ENCODE results near the gene FUT2.
"Not testable (repeated sequence)": the region's sequence is repeated elsewhere in the genome, so short reads cannot be mapped to it uniquely, and the experiment has no call there.

The FUT2 gene

DNA sequence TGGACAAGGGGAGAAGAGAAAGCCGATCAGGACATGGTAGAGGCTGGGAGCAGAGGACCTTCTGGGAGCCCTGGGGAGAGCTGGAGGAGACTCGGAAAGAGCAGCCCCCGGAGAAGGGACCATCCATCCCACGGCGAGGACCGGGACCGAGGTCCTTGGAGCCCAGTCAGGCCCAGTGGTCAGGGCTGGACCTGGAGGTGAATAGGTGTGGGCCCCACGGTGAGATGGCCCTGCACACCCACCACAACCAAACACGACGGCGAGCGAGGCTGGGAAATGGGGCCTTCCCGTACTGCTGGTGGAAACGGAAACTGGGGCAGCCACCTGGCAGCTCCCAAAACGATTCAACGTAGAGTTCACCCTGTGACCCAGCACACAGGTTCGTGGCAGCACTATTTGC lies 19.3 kb upstream of the FUT2 start:
- Histone ChIP-seq H3K9ac (ENCODE audit: low read length) (no peak overlapping the region), H2AFZ (ENCODE audit: low read depth, low read length, severe bottlenecking) (no peak overlapping the region), H3K9me2 (replicated peaks; ENCODE audit: insufficient read depth, low read length) (no peaks in the 10 kb centered on the region), H4K20me1 (ENCODE audit: low read depth, low read length) (no peaks in the 10 kb centered on the region), H3K27me3 (ENCODE audit: low read length) (no peaks in the 10 kb centered on the region), H3K9me3 (ENCODE audit: insufficient read depth, low read length) (no peaks in the 10 kb centered on the region), H3K27ac (ENCODE audit: low read depth, low read length) (no peak overlapping the region), H3F3A (ENCODE audit: insufficient read depth) (no peaks in the 10 kb centered on the region), H3K4me2 (ENCODE audit: low read depth, low read length, poor library complexity, severe bottlenecking) (no peak overlapping the region), H3K36me3 (ENCODE audit: low read length) (no peaks in the 10 kb centered on the region), H3K79me2 (ENCODE audit: insufficient read depth, low read length) (no peaks in the 10 kb centered on the region), H3K4me3 (ENCODE audit: insufficient read depth, low read length, poor library complexity, severe bottlenecking) (no peak overlapping the region)
- no peak for TF ChIP-seq EZH2phosphoT487 (conservative IDR thresholded peaks at IDR 0.05; ENCODE audit: low read length)
- TF ChIP-seq, protein P1, sequence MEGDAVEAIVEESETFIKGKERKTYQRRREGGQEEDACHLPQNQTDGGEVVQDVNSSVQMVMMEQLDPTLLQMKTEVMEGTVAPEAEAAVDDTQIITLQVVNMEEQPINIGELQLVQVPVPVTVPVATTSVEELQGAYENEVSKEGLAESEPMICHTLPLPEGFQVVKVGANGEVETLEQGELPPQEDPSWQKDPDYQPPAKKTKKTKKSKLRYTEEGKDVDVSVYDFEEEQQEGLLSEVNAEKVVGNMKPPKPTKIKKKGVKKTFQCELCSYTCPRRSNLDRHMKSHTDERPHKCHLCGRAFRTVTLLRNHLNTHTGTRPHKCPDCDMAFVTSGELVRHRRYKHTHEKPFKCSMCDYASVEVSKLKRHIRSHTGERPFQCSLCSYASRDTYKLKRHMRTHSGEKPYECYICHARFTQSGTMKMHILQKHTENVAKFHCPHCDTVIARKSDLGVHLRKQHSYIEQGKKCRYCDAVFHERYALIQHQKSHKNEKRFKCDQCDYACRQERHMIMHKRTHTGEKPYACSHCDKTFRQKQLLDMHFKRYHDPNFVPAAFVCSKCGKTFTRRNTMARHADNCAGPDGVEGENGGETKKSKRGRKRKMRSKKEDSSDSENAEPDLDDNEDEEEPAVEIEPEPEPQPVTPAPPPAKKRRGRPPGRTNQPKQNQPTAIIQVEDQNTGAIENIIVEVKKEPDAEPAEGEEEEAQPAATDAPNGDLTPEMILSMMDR (IDR thresholded peaks at IDR 0.05; ENCODE audit: insufficient read depth, low read length, poor library complexity, severe bottlenecking) = no peak

DNA sequence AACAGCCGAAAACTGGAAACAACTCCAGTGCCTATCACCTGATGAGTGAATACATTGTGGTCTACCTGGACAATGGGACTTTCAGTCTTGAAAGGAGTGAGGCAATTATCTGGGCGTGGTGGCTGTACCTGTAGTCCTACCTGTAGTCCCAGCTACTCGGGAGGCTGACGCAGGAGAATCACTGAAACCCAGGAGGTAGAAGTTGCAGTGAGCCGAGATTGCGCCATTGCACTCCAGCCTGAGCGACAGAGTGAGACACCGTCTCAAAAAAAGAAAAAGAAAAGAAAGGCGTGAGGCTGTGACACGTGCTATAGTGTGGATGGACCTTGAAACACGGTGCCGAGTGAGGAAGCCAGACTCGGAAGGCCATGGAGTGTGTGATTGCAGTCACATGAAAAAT lies 18.9 kb upstream of the FUT2 start:
- Histone ChIP-seq H3K4me3 (ENCODE audit: insufficient read depth, low read length, poor library complexity, severe bottlenecking) (no peak overlapping the region), H3K4me2 (ENCODE audit: low read depth, low read length, poor library complexity, severe bottlenecking) (no peak overlapping the region), H3K36me3 (ENCODE audit: low read length) (no peaks in the 10 kb centered on the region), H3K9ac (ENCODE audit: low read length) (no peak overlapping the region), H3K9me3 (ENCODE audit: insufficient read depth, low read length) (no peaks in the 10 kb centered on the region), H3K79me2 (ENCODE audit: insufficient read depth, low read length) (no peaks in the 10 kb centered on the region), H4K20me1 (ENCODE audit: low read depth, low read length) (no peaks in the 10 kb centered on the region), H3K27me3 (ENCODE audit: low read length) (no peaks in the 10 kb centered on the region), H2AFZ (ENCODE audit: low read depth, low read length, severe bottlenecking) (no peak overlapping the region), H3K9me2 (replicated peaks; ENCODE audit: insufficient read depth, low read length) (no peaks in the 10 kb centered on the region), H3F3A (ENCODE audit: insufficient read depth) (no peaks in the 10 kb centered on the region), H3K27ac (ENCODE audit: low read depth, low read length) (no peak overlapping the region)
- TF ChIP-seq EZH2phosphoT487 (conservative IDR thresholded peaks at IDR 0.05; ENCODE audit: low read length) = no peak
- TF ChIP-seq, protein P1 (IDR thresholded peaks at IDR 0.05; ENCODE audit: insufficient read depth, low read length, poor library complexity, severe bottlenecking) = no peak

DNA sequence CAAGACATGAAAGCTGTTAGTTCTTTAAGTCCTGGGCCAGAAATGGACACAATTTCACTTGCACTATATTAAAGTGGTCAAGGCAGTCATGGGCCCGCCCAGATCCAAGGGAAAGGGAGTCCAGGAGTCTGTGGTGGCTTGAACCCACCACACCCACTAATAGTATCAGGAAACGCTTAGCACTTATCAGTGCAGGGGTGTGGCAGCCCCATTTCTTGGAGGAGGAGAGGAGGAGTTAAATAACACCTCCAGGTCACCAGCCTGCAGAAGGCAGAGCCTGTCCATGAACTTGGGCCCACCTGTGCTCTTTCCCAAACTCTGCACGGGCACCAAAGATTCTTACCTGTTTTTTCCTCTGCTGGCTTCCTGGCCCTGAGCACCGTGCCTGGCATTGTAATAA lies 17.6 kb upstream of the FUT2 start:
- Histone ChIP-seq H3K27me3 (ENCODE audit: low read length) (no peaks in the 10 kb centered on the region), H3K9me3 (ENCODE audit: insufficient read depth, low read length) (no peaks in the 10 kb centered on the region), H3K9ac (ENCODE audit: low read length) (no peak overlapping the region), H4K20me1 (ENCODE audit: low read depth, low read length) (no peaks in the 10 kb centered on the region), H3K27ac (ENCODE audit: low read depth, low read length) (no peak overlapping the region), H3K9me2 (replicated peaks; ENCODE audit: insufficient read depth, low read length) (no peaks in the 10 kb centered on the region), H3K4me3 (ENCODE audit: insufficient read depth, low read length, poor library complexity, severe bottlenecking) (no peak overlapping the region), H3K36me3 (ENCODE audit: low read length) (no peaks in the 10 kb centered on the region), H3K4me2 (ENCODE audit: low read depth, low read length, poor library complexity, severe bottlenecking) (no peak overlapping the region), H3F3A (ENCODE audit: insufficient read depth) (no peaks in the 10 kb centered on the region), H2AFZ (ENCODE audit: low read depth, low read length, severe bottlenecking) (no peak overlapping the region), H3K79me2 (ENCODE audit: insufficient read depth, low read length) (no peaks in the 10 kb centered on the region)
- TF ChIP-seq, protein P1 (IDR thresholded peaks at IDR 0.05; ENCODE audit: insufficient read depth, low read length, poor library complexity, severe bottlenecking) = no peak
- TF ChIP-seq EZH2phosphoT487 (conservative IDR thresholded peaks at IDR 0.05; ENCODE audit: low read length) = no peak

DNA sequence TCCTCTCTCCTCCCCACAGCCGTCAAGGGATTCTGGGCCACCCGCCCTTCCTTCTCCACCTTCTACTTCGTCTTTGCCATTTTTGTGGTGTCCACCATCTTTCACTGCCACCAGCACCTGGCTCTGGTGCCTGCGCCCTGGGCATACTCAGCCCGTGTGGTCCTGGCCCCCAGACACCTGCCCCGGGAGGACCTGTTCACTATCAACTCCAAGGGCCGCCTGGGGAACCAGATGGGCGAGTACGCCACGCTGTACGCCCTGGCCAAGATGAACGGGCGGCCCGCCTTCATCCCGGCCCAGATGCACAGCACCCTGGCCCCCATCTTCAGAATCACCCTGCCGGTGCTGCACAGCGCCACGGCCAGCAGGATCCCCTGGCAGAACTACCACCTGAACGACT lies 15.8 kb upstream of the FUT2 start:
- not testable (repeated sequence) for H4K20me1 ChIP-seq (ENCODE audit: low read depth, low read length); H3K9ac ChIP-seq (ENCODE audit: low read length); H3K27ac ChIP-seq (ENCODE audit: low read depth, low read length); H3K4me3 ChIP-seq (ENCODE audit: insufficient read depth, low read length, poor library complexity, severe bottlenecking); H3K36me3 ChIP-seq (ENCODE audit: low read length); H3K4me2 ChIP-seq (ENCODE audit: low read depth, low read length, poor library complexity, severe bottlenecking); H3K9me3 ChIP-seq (ENCODE audit: insufficient read depth, low read length); H3F3A ChIP-seq (ENCODE audit: insufficient read depth); H3K79me2 ChIP-seq (ENCODE audit: insufficient read depth, low read length); H3K27me3 ChIP-seq (ENCODE audit: low read length); H3K9me2 ChIP-seq (replicated peaks; ENCODE audit: insufficient read depth, low read length); H2AFZ ChIP-seq (ENCODE audit: low read depth, low read length, severe bottlenecking)
